Stimulated activated CD8-positive, alpha-beta memory T cell treated with anti-CD3 and anti-CD28 coated beads, Interleukin-4, amount 100 ng/mL, for 4 hours (primary cell): Measurements from ENCODE around the gene MAGEA4.

Source experiments
- DNase-seq, 2 donors: peaks; one replicate each; pipeline ENCODE4 v3.0.0-alpha.2; 2020; ENCODE audit warnings: low read depth in 2 of 2, low spot score in 1 of 2

The MAGEA4 gene

GRCh38 chrX:151922692-151923091, 10.0 kb downstream of the MAGEA4 start:
- no peak for DNase-seq

GRCh38 chrX:151923648-151924047, 11.0 kb downstream of the MAGEA4 start:
- DNase-seq = no peak

GRCh38 chrX:151929126-151929525, 16.4 kb downstream of the MAGEA4 start:
- DNase-seq = no peak

GRCh38 chrX:151935358-151935757, 22.7 kb downstream of the MAGEA4 start:
- no peak for DNase-seq

- no peak for DNase-seq
Measured at GRCh38 chrX:151938172-151938571, 25.5 kb downstream of the MAGEA4 start.

- DNase-seq = no peak
Measured at GRCh38 chrX:151954730-151955129, 42.0 kb downstream of the MAGEA4 start.

- DNase-seq = no peak
Measured at GRCh38 chrX:151958101-151958500, 45.4 kb downstream of the MAGEA4 start.

GRCh38 chrX:151962034-151962433, 49.3 kb downstream of the MAGEA4 start:
- DNase-seq = no peak

- DNase-seq = no peak
Measured at GRCh38 chrX:151966236-151966635, 53.5 kb downstream of the MAGEA4 start.

GRCh38 chrX:151970027-151970426, 57.3 kb downstream of the MAGEA4 start:
- no peak for DNase-seq

GRCh38 chrX:151970661-151971060, 58.0 kb downstream of the MAGEA4 start:
- DNase-seq = no peak

- no peak for DNase-seq
Measured at GRCh38 chrX:151973060-151973661, 60.5 kb downstream of the MAGEA4 start.

GRCh38 chrX:151973851-151974335, 61.2 kb downstream of the MAGEA4 start:
- no peak for DNase-seq
